ENCODE data around the gene PPP1R26.

The PPP1R26 gene

GRCh38 chr9:135468854-135469521 lies 10.6 kb upstream of the PPP1R26 start:
- no peak for DNase-seq

GRCh38 chr9:135471791-135472640 lies 7.6 kb upstream of the PPP1R26 start:
- DNase-seq: no peak

GRCh38 chr9:135473972-135474543 lies 5.5 kb upstream of the PPP1R26 start:
- DNase-seq: no peak

- DNase-seq: no peak
Observed at GRCh38 chr9:135474915-135475314, 4.7 kb upstream of the PPP1R26 start.

- no peak for DNase-seq
Observed at GRCh38 chr9:135476561-135477355, 2.8 kb upstream of the PPP1R26 start.

GRCh38 chr9:135478191-135478590 lies 1.4 kb upstream of the PPP1R26 start:
- no peak for DNase-seq

GRCh38 chr9:135478829-135479468 lies 633 bp upstream of the PPP1R26 start:
- DNase-seq: no peak

- no peak for DNase-seq
Observed at GRCh38 chr9:135480071-135480939, 723 bp downstream of the PPP1R26 start.

- DNase-seq: no peak
Observed at GRCh38 chr9:135480940-135481310, 1.3 kb downstream of the PPP1R26 start.

GRCh38 chr9:135482015-135482754 lies 2.6 kb downstream of the PPP1R26 start:
- no peak for DNase-seq

- no peak for DNase-seq
Observed at GRCh38 chr9:135484460-135485277, 5.1 kb downstream of the PPP1R26 start.

- no peak for DNase-seq
Observed at GRCh38 chr9:135485385-135485784, 5.8 kb downstream of the PPP1R26 start.

GRCh38 chr9:135485832-135486231 lies 6.2 kb downstream of the PPP1R26 start:
- no peak for DNase-seq

GRCh38 chr9:135486267-135487065 lies 6.9 kb downstream of the PPP1R26 start:
- DNase-seq: no peak

GRCh38 chr9:135487281-135488012 lies 7.9 kb downstream of the PPP1R26 start:
- no peak for DNase-seq

- DNase-seq: no peak
Observed at GRCh38 chr9:135488013-135488330, 8.4 kb downstream of the PPP1R26 start.

- no peak for DNase-seq
Observed at GRCh38 chr9:135488527-135488926, 8.9 kb downstream of the PPP1R26 start.

- DNase-seq: no peak
Observed at GRCh38 chr9:135489188-135489906, 9.8 kb downstream of the PPP1R26 start.
